Astrocyte (in vitro differentiated cells and primary cell): Measurements from ENCODE around the gene STK39. TPM values are rescaled to one million over a fixed set of nuclear protein-coding genes. Genes with fewer than 3 reads are reported as not detected.

Experiments
- DNase-seq: peaks from one replicate; pipeline ENCODE4 v3.0.0-alpha.2; 2010; ENCODE audit warnings: low read depth
- FAIRE-seq: peaks from 2 replicates; lab custom pipeline; 2011; peaks lifted over from hg19 to GRCh38; lab: Jason Lieb, UNC
- H2AFZ ChIP-seq: 2 replicates; pipeline ENCODE4 v1.6.0; 2012; ENCODE audit warnings: low read depth, low read length, inconsistent platforms
- H3K27ac ChIP-seq: 2 replicates; pipeline ENCODE4 v1.5.1; 2011; ENCODE audit warnings: low read depth, low read length, inconsistent platforms
- H3K27me3 ChIP-seq: 2 replicates; pipeline ENCODE4 v1.6.0; 2011; ENCODE audit warnings: low read length, inconsistent platforms; ENCODE audit not compliant: insufficient read depth
- H3K36me3 ChIP-seq: 2 replicates; pipeline ENCODE4 v1.5.1; 2011; ENCODE audit warnings: low read length, inconsistent platforms; ENCODE audit not compliant: insufficient read depth
- H3K4me1 ChIP-seq: 2 replicates; pipeline ENCODE4 v1.5.1; 2011; ENCODE audit warnings: low read length, inconsistent platforms; ENCODE audit not compliant: insufficient read depth
- H3K4me2 ChIP-seq: 2 replicates; pipeline ENCODE4 v1.6.0; 2012; ENCODE audit warnings: low read length, inconsistent platforms
- H3K4me3 ChIP-seq: 2 replicates; pipeline ENCODE4 v1.5.1; 2011; ENCODE audit warnings: low read depth, mild to moderate bottlenecking, low read length, inconsistent platforms; ENCODE audit not compliant: insufficient read depth
- H3K79me2 ChIP-seq: 2 replicates; pipeline ENCODE4 v1.6.0; 2012; ENCODE audit warnings: mild to moderate bottlenecking, low read length, inconsistent platforms; ENCODE audit not compliant: insufficient read depth
- H3K9ac ChIP-seq: 2 replicates; pipeline ENCODE4 v1.6.0; 2012; ENCODE audit warnings: mild to moderate bottlenecking, low read length, inconsistent platforms
- H3K9me3 ChIP-seq: 2 replicates; pipeline ENCODE4 v1.5.1; 2012; ENCODE audit warnings: low read depth, mild to moderate bottlenecking, low read length, inconsistent platforms; ENCODE audit not compliant: insufficient read depth
- H4K20me1 ChIP-seq: 2 replicates; pipeline ENCODE4 v1.6.0; 2012; ENCODE audit warnings: low read length, inconsistent platforms; ENCODE audit not compliant: insufficient read depth
- H3K27ac Mint-ChIP-seq: one replicate; pipeline ENCODE4 v1.8.0; 2021; ENCODE audit warnings: mild to moderate bottlenecking, mixed read lengths; ENCODE audit not compliant: unreplicated experiment
- H3K27me3 Mint-ChIP-seq: one replicate; pipeline ENCODE4 v1.8.0; 2021; ENCODE audit warnings: low read depth, mixed read lengths; ENCODE audit not compliant: unreplicated experiment
- H3K36me3 Mint-ChIP-seq: one replicate; pipeline ENCODE4 v1.8.0; 2021; ENCODE audit warnings: low read depth, mixed read lengths; ENCODE audit not compliant: unreplicated experiment
- H3K4me1 Mint-ChIP-seq: one replicate; pipeline ENCODE4 v1.8.0; 2021; ENCODE audit warnings: low read depth, mixed read lengths; ENCODE audit not compliant: unreplicated experiment
- H3K4me3 Mint-ChIP-seq: one replicate; pipeline ENCODE4 v1.8.0; 2021; ENCODE audit warnings: mild to moderate bottlenecking, moderate library complexity, mixed read lengths; ENCODE audit not compliant: unreplicated experiment
- H3K9me3 Mint-ChIP-seq: one replicate; pipeline ENCODE4 v1.8.0; 2021; ENCODE audit warnings: mild to moderate bottlenecking, mixed read lengths; ENCODE audit not compliant: unreplicated experiment
- EZH2 ChIP-seq: IDR thresholded peaks from 2 replicates; pipeline ENCODE4 v1.6.1; 2012; ENCODE audit warnings: mild to moderate bottlenecking, low read length, inconsistent platforms; ENCODE audit not compliant: insufficient read depth
- total RNA-seq: library from RNA; stranded (reverse); gene quantifications from 2 replicates; pipeline ENCODE4 v1.2.1, GENCODE V29; 2021
- TF ChIP-seq, protein P1 (sequence below): IDR thresholded peaks from 2 replicates; pipeline ENCODE4 v1.5.1; 2011; ENCODE audit warnings: low read depth, mild to moderate bottlenecking, inconsistent platforms, low read length, moderate library complexity; ENCODE audit not compliant: insufficient read depth

The STK39 gene
- total RNA-seq, 1 donor from 2014 or later: 23.4 TPM

DNA sequence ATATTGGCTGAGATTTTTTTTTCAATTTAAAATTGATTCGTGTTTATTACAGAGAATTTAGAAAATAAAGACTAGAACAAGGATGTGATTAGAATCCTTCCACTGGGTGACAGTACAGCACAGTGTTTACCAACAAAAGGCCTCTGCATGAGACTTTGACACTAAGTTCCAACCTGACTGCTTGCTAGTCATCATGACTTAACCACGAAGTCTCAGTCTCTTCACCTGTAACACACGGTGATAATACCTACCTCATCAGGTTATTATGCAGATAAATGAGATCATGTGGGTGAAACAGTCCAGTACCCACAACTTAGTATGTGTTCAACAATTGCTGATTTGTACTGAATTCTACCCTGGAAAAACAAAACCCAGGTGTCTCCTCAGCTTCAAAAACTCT lies 151.2 kb downstream of the STK39 start:
- peaks cover 4% of the 10 kb centered on the region for H3K36me3 Mint-ChIP-seq
- Histone ChIP-seq H3K27me3 (no peaks in the 10 kb centered on the region), H3K9me3 (no peaks in the 10 kb centered on the region), H3K4me3 (no peak overlapping the region), H3K9ac (no peak overlapping the region), H3K4me2 (no peak overlapping the region), H3K27ac (no peak overlapping the region), H3K36me3 (peaks cover 3% of the 10 kb centered on the region), H3K4me1 (no peaks in the 10 kb centered on the region), H3K79me2 (no peaks in the 10 kb centered on the region), H4K20me1 (no peaks in the 10 kb centered on the region), H2AFZ (no peak overlapping the region)
- H3K4me3 Mint-ChIP-seq: no peak overlapping the region
- FAIRE-seq (no peak), DNase-seq (no peak)
- no peaks in the 10 kb centered on the region for H3K27me3 Mint-ChIP-seq
- H3K27ac Mint-ChIP-seq: no peak overlapping the region
- H3K4me1 Mint-ChIP-seq: no peaks in the 10 kb centered on the region
- TF ChIP-seq, protein P1, sequence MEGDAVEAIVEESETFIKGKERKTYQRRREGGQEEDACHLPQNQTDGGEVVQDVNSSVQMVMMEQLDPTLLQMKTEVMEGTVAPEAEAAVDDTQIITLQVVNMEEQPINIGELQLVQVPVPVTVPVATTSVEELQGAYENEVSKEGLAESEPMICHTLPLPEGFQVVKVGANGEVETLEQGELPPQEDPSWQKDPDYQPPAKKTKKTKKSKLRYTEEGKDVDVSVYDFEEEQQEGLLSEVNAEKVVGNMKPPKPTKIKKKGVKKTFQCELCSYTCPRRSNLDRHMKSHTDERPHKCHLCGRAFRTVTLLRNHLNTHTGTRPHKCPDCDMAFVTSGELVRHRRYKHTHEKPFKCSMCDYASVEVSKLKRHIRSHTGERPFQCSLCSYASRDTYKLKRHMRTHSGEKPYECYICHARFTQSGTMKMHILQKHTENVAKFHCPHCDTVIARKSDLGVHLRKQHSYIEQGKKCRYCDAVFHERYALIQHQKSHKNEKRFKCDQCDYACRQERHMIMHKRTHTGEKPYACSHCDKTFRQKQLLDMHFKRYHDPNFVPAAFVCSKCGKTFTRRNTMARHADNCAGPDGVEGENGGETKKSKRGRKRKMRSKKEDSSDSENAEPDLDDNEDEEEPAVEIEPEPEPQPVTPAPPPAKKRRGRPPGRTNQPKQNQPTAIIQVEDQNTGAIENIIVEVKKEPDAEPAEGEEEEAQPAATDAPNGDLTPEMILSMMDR: no peak
- TF ChIP-seq EZH2: no peak
- peaks cover 6% of the 10 kb centered on the region for H3K9me3 Mint-ChIP-seq

DNA sequence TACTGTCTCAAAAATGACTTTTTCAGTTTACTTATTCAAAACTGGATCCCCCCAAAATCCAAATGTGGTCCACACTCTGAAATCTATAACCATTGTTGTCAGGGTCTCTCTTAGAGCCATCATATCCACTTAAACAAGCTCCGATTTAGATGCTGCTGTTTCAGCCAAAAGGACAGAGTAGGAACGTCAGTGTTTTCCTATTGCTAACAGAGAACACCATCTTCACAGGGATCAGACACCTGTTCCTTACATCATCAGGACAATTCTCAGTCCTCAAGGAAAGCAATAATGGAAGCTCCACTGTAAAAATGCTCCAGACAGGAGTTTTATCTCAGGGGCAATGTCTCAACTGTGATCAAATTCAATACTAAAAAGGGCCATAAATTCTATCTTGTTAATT lies 155.4 kb downstream of the STK39 start:
- no peak for FAIRE-seq
- no peak overlapping the region for H2AFZ ChIP-seq
- no peaks in the 10 kb centered on the region for H3K27me3 ChIP-seq
- H3K36me3 ChIP-seq: peaks cover under 1% of the 10 kb centered on the region
- no peak overlapping the region for H3K4me3 ChIP-seq
- H4K20me1 ChIP-seq: no peaks in the 10 kb centered on the region
- DNase-seq: no peak
- H3K4me1 Mint-ChIP-seq: no peaks in the 10 kb centered on the region
- TF ChIP-seq, protein P1: no peak
- TF ChIP-seq EZH2: no peak
- H3K9me3 Mint-ChIP-seq: no peaks in the 10 kb centered on the region
- H3K4me3 Mint-ChIP-seq: no peak overlapping the region
- H3K27ac ChIP-seq: no peak overlapping the region
- no peak overlapping the region for H3K27ac Mint-ChIP-seq
- H3K27me3 Mint-ChIP-seq: no peaks in the 10 kb centered on the region
- H3K9me3 ChIP-seq: no peaks in the 10 kb centered on the region
- H3K4me2 ChIP-seq: no peak overlapping the region
- H3K4me1 ChIP-seq: no peaks in the 10 kb centered on the region
- H3K36me3 Mint-ChIP-seq: no peaks in the 10 kb centered on the region
- no peaks in the 10 kb centered on the region for H3K79me2 ChIP-seq
- H3K9ac ChIP-seq: no peak overlapping the region

DNA sequence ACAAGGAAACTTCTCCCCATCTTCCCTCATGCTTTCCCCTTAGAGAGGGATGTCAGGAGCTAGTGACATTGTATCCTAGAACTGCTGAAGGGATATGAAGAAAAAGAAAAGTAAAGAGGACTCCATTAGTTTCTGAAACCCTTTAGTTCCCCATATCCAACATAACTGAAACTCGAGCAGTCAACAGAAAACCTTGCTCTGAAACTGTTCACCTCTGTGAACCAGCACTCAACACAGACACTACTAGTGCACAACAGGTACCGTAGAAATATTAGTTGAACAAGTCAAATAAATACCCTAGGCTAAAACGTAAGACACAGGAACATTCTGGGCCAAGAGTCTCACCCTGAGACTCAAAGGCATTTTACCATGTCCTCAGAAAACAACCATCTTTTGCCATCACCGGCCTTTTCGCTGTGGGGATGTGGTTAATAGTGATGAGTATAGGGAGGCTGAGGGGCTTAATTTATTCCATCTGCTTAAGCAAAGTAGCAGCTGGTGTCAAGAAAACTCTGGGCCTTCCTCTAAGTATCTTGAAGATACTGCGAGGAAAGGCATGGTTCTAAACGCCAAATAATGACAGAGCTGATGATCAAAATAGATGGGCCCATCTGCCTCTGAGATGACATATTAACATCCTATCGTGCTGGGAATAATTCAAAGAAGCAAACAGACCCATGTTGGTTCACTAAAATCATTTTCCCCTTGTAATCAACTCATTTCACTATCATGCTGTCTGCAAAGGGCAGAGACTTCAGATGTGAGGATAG lies 156.8 kb downstream of the STK39 start:
- no peak for FAIRE-seq
- no peak overlapping the region for H3K27ac Mint-ChIP-seq

More for the DNA sequence above, 156.8 kb downstream of the STK39 start:
- Histone ChIP-seq H3K27ac (no peak overlapping the region), H3K27me3 (no peaks in the 10 kb centered on the region), H2AFZ (no peak overlapping the region), H3K36me3 (no peaks in the 10 kb centered on the region), H3K4me2 (no peak overlapping the region), H3K4me1 (no peaks in the 10 kb centered on the region), H4K20me1 (peaks cover 4% of the 10 kb centered on the region), H3K9ac (no peak overlapping the region), H3K4me3 (no peak overlapping the region), H3K79me2 (no peaks in the 10 kb centered on the region), H3K9me3 (no peaks in the 10 kb centered on the region)
- Mint-ChIP-seq H3K4me1 (no peaks in the 10 kb centered on the region), H3K27me3 (no peaks in the 10 kb centered on the region), H3K4me3 (no peak overlapping the region), H3K36me3 (no peaks in the 10 kb centered on the region), H3K9me3 (no peaks in the 10 kb centered on the region)
- no peak for DNase-seq
- TF ChIP-seq EZH2: no peak
- TF ChIP-seq, protein P1: no peak
